Natural killer cell (primary cell): ENCODE results near the gene GREB1. TPM values are rescaled to one million over a fixed set of nuclear protein-coding genes. Genes with fewer than 3 reads are reported as not detected.
A peak's percentile ranks its signal among the peaks of the same experiment; 100 is the strongest.

Experiments
- ATAC-seq, 3 donors: fragments of 150-1000 bp in 2 of 3; fragments of 200-7000 bp in 1 of 3; cut with Tn5 transposase; 1 replicate in 1 of 3; 2 replicates in 2 of 3; pipeline ENCODE4 v1.10.0; 2021; ENCODE audit warnings: mild to moderate bottlenecking in 2 of 3, moderate library complexity in 2 of 3
- DNase-seq, 2 donors: peaks; one replicate each; pipeline versions ENCODE4 v3.0.0 to v3.0.0-alpha.2; 2013 to 2021; ENCODE audit warnings: mixed read lengths in 1 of 2
- H3K27ac ChIP-seq: one replicate; pipeline ENCODE4 v1.5.1; 2013; ENCODE audit warnings: mild to moderate bottlenecking, low read length
- H3K27me3 ChIP-seq: one replicate; pipeline ENCODE4 v1.6.1; 2013; ENCODE audit warnings: low read length; ENCODE audit not compliant: control insufficient read depth, insufficient read depth
- H3K36me3 ChIP-seq: one replicate; pipeline ENCODE4 v1.6.1; 2013; ENCODE audit warnings: low read length; ENCODE audit not compliant: control insufficient read depth, insufficient read depth
- H3K4me1 ChIP-seq: one replicate; pipeline ENCODE4 v1.6.1; 2013; ENCODE audit warnings: low read length; ENCODE audit not compliant: control insufficient read depth, insufficient read depth
- H3K4me3 ChIP-seq: one replicate; pipeline ENCODE4 v1.5.1; 2013; ENCODE audit warnings: low read length
- H3K9me3 ChIP-seq: one replicate; pipeline ENCODE4 v1.6.1; 2013; ENCODE audit warnings: low read length; ENCODE audit not compliant: control insufficient read depth, insufficient read depth
- H3K27ac Mint-ChIP-seq, 2 donors: one replicate each; pipeline ENCODE4 v1.8.0; 2022; ENCODE audit warnings: mild to moderate bottlenecking in 2 of 2, mixed read lengths in 2 of 2, moderate library complexity in 1 of 2
- H3K27me3 Mint-ChIP-seq, 2 donors: one replicate each; pipeline ENCODE4 v1.8.0; 2022; ENCODE audit warnings: low read depth in 2 of 2, mixed read lengths in 2 of 2
- H3K36me3 Mint-ChIP-seq: one replicate; pipeline ENCODE4 v1.8.0; 2022; ENCODE audit warnings: mixed read lengths
- H3K4me1 Mint-ChIP-seq, 2 donors: one replicate each; pipeline ENCODE4 v1.8.0; 2022; ENCODE audit warnings: mixed read lengths in 2 of 2
- H3K4me3 Mint-ChIP-seq: one replicate; pipeline ENCODE4 v1.8.0; 2022; ENCODE audit warnings: mild to moderate bottlenecking, moderate library complexity, mixed read lengths
- H3K9me3 Mint-ChIP-seq, 2 donors: one replicate each; pipeline ENCODE4 v1.8.0; 2022; ENCODE audit warnings: mixed read lengths in 2 of 2
- WGBS: methylation state at CpG from one replicate; pipeline ENCODE4 v1.1.7; 2013; ENCODE audit warnings: missing lambda C conversion rate; ENCODE audit not compliant: insufficient coverage; 5-methylcytosine and 5-hydroxymethylcytosine counted together
- intact Hi-C: fragments of 100-400 bp; cut with micrococcal nuclease; formaldehyde crosslinking; loops from one replicate; pipeline ENCODE4 v1.14.2; 2022
- total RNA-seq, 4 donors: library from RNA; stranded (reverse); fragments of 120-200 nt in 1 of 4; gene quantifications; one replicate each; pipeline versions ENCODE4 v1.2.3 to v1.2.4, GENCODE V29; 2013 to 2022
- TF ChIP-seq, protein P1 (sequence below): fragments of 200-600 bp; IDR thresholded peaks from one replicate; pipeline ENCODE4 v1.8.0; 2022; ENCODE audit warnings: antibody characterized with exemption

The GREB1 gene
- total RNA-seq, 3 donors from 2014 or later (not counting 1 experiment from before 2014, with no cell fraction given): 0.85 to 2.5 (median 2.4) TPM

DNA sequence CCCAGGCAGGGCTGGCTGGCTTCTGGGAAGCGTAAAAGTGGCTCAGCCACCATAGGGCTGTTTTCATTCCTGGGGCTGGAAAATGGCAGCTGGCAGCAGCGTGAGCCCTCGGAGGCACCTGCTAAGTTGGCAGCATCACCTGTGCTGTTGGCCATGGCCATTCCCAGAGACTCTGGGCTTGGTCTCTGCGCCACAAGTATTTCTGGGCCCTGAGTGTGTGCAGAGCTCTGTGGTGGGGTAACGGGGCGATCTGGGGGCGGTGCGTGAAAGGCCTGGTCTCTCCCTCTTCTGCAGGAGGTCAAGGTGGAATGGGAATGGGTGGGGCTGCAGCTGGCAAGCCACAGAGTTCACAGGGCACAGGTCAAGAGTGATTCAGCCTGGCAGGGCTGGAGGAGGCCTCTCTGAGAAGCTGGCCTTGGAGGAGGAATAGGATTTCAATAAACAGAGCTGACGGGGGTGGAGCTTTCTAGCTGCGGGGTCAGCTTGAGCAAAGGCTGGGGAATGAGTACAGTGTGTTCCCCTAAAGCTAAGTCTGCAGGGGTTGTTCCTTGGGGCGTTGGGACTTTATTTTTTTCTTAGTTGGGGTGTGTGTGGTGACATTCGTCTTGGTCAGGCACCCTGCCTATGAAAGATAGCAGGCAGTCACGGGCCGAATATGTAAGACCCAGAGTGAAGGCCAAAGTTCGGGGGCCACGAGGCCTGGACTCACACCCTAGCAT lies 146.5 kb downstream of the GREB1 start:
- no peak overlapping the region for H3K27ac Mint-ChIP-seq
- peaks cover 8% of the 10 kb centered on the region for H3K27me3 ChIP-seq
- no peaks in the 10 kb centered on the region for H3K9me3 ChIP-seq
- H3K4me3 Mint-ChIP-seq: no peak overlapping the region
- H3K27me3 Mint-ChIP-seq: peaks cover 30 to 34% of the 10 kb centered on the region in 2 donors
- no peaks in the 10 kb centered on the region for H3K9me3 Mint-ChIP-seq
- intact Hi-C loops: no loop called here
- no peaks in the 10 kb centered on the region for H3K4me1 Mint-ChIP-seq
- DNase-seq (no peak), ATAC-seq (no peak)
- H3K4me1 ChIP-seq: no peaks in the 10 kb centered on the region
- no peak overlapping the region for H3K4me3 ChIP-seq
- TF ChIP-seq, protein P1, sequence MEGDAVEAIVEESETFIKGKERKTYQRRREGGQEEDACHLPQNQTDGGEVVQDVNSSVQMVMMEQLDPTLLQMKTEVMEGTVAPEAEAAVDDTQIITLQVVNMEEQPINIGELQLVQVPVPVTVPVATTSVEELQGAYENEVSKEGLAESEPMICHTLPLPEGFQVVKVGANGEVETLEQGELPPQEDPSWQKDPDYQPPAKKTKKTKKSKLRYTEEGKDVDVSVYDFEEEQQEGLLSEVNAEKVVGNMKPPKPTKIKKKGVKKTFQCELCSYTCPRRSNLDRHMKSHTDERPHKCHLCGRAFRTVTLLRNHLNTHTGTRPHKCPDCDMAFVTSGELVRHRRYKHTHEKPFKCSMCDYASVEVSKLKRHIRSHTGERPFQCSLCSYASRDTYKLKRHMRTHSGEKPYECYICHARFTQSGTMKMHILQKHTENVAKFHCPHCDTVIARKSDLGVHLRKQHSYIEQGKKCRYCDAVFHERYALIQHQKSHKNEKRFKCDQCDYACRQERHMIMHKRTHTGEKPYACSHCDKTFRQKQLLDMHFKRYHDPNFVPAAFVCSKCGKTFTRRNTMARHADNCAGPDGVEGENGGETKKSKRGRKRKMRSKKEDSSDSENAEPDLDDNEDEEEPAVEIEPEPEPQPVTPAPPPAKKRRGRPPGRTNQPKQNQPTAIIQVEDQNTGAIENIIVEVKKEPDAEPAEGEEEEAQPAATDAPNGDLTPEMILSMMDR: no peak
- H3K36me3 ChIP-seq: no peaks in the 10 kb centered on the region
- WGBS: 91% methylated on average over 16 of the region's 16 CpGs
- H3K27ac ChIP-seq: no peak overlapping the region
- no peaks in the 10 kb centered on the region for H3K36me3 Mint-ChIP-seq

DNA sequence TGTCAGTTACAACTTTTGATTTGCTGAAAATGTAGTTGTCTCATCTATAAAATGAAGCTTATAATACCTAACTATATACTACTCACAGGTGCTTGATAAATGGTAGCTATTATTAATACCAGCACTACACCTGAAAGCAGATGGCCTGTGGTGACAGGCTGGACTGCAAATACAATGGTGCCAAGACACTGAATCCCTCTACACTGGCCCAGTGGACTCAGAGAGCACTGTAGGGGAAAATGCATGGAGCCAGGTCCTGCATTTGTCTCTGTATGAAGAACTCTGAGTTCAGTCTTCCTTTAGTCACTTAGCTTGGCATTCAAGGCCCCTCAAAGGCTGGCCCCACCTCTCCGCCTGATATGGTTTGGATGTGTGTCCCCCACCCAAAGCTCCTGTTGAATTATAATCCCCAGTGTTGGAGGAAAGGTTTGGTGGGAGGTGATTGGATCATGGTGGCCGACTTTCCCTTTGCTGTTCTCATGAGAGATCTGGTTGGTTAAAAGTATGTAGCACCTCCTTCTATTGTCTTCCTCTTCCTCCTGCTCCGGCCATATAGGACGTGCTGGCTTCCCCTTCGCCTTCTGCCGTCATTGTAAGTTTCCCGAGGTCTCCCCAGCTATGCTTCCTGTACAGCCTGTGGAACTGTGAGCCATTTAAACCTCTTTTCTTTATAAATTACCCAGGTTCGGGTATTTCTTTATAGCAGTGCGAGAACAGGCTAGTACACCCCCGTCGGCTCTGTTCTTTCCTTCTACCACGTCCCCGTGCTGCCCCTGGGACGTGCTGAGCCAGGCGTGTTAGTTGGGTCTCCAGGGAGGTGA lies 147.3 kb downstream of the GREB1 start:
- no peaks in the 10 kb centered on the region for H3K36me3 Mint-ChIP-seq
- Histone ChIP-seq H3K27ac (no peak overlapping the region), H3K4me1 (no peaks in the 10 kb centered on the region), H3K4me3 (no peak overlapping the region), H3K36me3 (no peaks in the 10 kb centered on the region), H3K9me3 (no peaks in the 10 kb centered on the region), H3K27me3 (peaks cover 8% of the 10 kb centered on the region)
- no peak overlapping the region for H3K4me3 Mint-ChIP-seq
- no peak overlapping the region for H3K27ac Mint-ChIP-seq
- DNase-seq (no peak), ATAC-seq (no peak)
- no peaks in the 10 kb centered on the region for H3K9me3 Mint-ChIP-seq
- 88% methylated on average over 15 of the region's 15 CpGs for WGBS
- intact Hi-C loops: no loop called here
- no peaks in the 10 kb centered on the region for H3K4me1 Mint-ChIP-seq
- TF ChIP-seq, protein P1: no peak
- H3K27me3 Mint-ChIP-seq: peaks cover 23 to 30% of the 10 kb centered on the region in 2 donors

DNA sequence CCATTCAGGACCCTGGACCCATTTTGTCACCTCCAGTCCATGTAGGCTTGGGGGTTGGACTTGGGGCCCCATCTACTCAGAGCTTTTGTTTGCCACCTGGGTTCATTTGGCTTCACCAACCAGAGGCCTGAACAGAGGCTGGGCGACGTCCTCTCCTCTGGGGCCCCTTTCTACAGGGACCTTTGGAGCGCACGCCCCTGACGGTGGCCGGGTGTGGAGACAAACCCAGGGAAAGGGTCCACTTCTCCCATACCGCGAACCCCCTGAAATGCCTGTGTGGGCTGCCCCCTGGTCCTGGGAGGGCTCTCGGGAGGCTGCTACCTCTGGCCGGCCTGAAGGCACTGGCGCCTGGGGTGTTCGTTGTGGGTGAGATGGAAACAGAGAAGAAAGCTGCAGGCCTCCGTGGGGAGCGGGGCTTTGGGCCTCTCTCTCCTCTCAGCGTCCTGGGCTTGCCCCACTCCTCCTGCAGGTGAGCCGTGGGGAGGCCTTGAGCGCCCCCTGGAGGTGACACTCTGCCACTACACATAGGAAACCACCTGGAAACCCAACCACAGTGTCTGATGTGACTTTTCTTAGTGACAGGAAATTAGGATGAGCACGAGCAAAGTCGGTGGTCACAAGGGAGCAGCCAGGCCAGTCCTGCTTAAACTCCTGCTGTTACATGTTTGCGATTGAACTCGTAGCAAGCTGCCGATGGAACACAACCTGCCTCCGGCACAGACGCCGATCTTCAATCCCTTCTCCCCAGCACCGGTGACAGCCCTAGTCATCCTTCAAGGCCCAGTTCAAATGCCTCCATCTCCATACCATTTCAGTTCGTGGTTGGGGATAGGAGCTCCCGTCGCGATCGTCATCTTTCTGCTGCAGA lies 148.1 kb downstream of the GREB1 start:
- Mint-ChIP-seq H3K4me3 (no peak overlapping the region), H3K4me1 (no peaks in the 10 kb centered on the region), H3K9me3 (no peaks in the 10 kb centered on the region), H3K36me3 (no peaks in the 10 kb centered on the region), H3K27ac (no peak overlapping the region), H3K27me3 (peaks cover 14 to 23% of the 10 kb centered on the region in 2 donors)
- H3K27ac ChIP-seq: no peak overlapping the region
- H3K4me3 ChIP-seq: no peak overlapping the region
- ATAC-seq (peak; percentile 55 to 70 (median 61)), DNase-seq (peak; percentile 28 to 66)
- no peaks in the 10 kb centered on the region for H3K9me3 ChIP-seq
- TF ChIP-seq, protein P1: peak; percentile 58
- intact Hi-C loops: no loop called here
- WGBS: 69% methylated on average over 29 of the region's 31 CpGs
- H3K4me1 ChIP-seq: no peaks in the 10 kb centered on the region
- no peaks in the 10 kb centered on the region for H3K36me3 ChIP-seq
- peaks cover 1% of the 10 kb centered on the region for H3K27me3 ChIP-seq
